GM12878 (cell line): Measurements from ENCODE around the gene DNAJA4. TPM values are rescaled to one million over a fixed set of nuclear protein-coding genes. Genes with fewer than 3 reads are reported as not detected.

ENCODE experiments used
- ATAC-seq: fragments of 200-7000 bp; cut with Tn5 transposase; 3 replicates; pipeline ENCODE4 v1.9.1; 2020; ENCODE audit warnings: mild to moderate bottlenecking, moderate library complexity
- BruUV-seq: library from RNA; stranded (reverse); fragments of 400-500 nt; replicated peaks from 2 replicates; lab custom pipeline; 2021; lab: Mats Ljungman, UMichigan
- CTCF ChIA-PET: fragments of 300-600 bp; sonication (Branson Sonifier 250); formaldehyde crosslinking; extraction: SDS; loops from one replicate; lab custom pipeline; 2021; ENCODE audit warnings: inconsistent platforms; lab: Yijun Ruan, JAX
- POLR2A ChIA-PET: fragments of 350-600 bp; formaldehyde crosslinking; extraction: SDS; loops from one replicate; lab custom pipeline; 2021; ENCODE audit warnings: inconsistent platforms; lab: Charles Lee
- RAD21 ChIA-PET: fragments of 300-600 bp; sonication (Branson Sonifier 250); formaldehyde crosslinking; loops from one replicate; lab custom pipeline; 2023; ENCODE audit warnings: antibody characterized with exemption; ENCODE audit not compliant: unreplicated experiment; lab: Charles Lee
- SMC1A ChIA-PET: fragments of 300-600 bp; sonication (Branson Sonifier 250); formaldehyde crosslinking; loops from one replicate; lab custom pipeline; 2023; ENCODE audit not compliant: unreplicated experiment, uncharacterized antibody; lab: Charles Lee
- DNase-seq: peaks from one replicate; pipeline ENCODE4 v3.0.0-alpha.2; 2011; ENCODE audit warnings: low read depth, low spot score
- FAIRE-seq: peaks from 3 replicates; lab custom pipeline; 2011; peaks lifted over from hg19 to GRCh38; lab: Jason Lieb, UNC
- H2AFZ ChIP-seq: 2 replicates; pipeline ENCODE4 v1.6.0; 2011; ENCODE audit warnings: low read depth, low read length, control low read depth; ENCODE audit not compliant: control insufficient read depth
- H3K27ac ChIP-seq: 2 replicates; pipeline ENCODE4 v1.5.1; 2011; ENCODE audit warnings: control low read depth; ENCODE audit not compliant: control insufficient read depth, insufficient read depth
- H3K27me3 ChIP-seq, 2 experiments: replicated peaks in 1 of 2; 2 replicates each; pipeline versions ENCODE4 v1.6.0 to v1.6.1; 2011; ENCODE audit warnings: low read length in 1 of 2; ENCODE audit not compliant: control insufficient read depth in 2 of 2, insufficient read depth in 2 of 2
- H3K36me3 ChIP-seq, 2 experiments: 2 replicates each; pipeline ENCODE4 v1.5.1; 2011; ENCODE audit warnings: low read length in 1 of 2; ENCODE audit not compliant: control insufficient read depth in 2 of 2, insufficient read depth in 2 of 2
- H3K4me1 ChIP-seq: 2 replicates; pipeline ENCODE4 v1.6.1; 2011; ENCODE audit warnings: mild to moderate bottlenecking, low read length, moderate library complexity, mixed read lengths; ENCODE audit not compliant: control insufficient read depth, insufficient read depth
- H3K4me2 ChIP-seq: 2 replicates; pipeline ENCODE4 v1.6.0; 2011; ENCODE audit warnings: control low read depth; ENCODE audit not compliant: control insufficient read depth, insufficient read depth
- H3K4me3 ChIP-seq: fragments of 200-600 bp; sonication (generic); 2 replicates; pipeline ENCODE4 v1.5.1; 2016
- H3K79me2 ChIP-seq: 2 replicates; pipeline ENCODE4 v1.6.0; 2011; ENCODE audit warnings: low read length; ENCODE audit not compliant: control insufficient read depth, insufficient read depth
- H3K9ac ChIP-seq: 2 replicates; pipeline ENCODE4 v1.8.0; 2011; ENCODE audit warnings: low read length, control low read depth, mixed read lengths; ENCODE audit not compliant: control insufficient read depth, insufficient read depth
- H3K9me3 ChIP-seq: replicated peaks from 3 replicates; pipeline ENCODE4 v1.5.1; 2011; ENCODE audit warnings: mild to moderate bottlenecking, low read length; ENCODE audit not compliant: control insufficient read depth, insufficient read depth
- H4K20me1 ChIP-seq: 2 replicates; pipeline ENCODE4 v1.6.0; 2011; ENCODE audit not compliant: control insufficient read depth, insufficient read depth
- CHD2 ChIP-seq: IDR thresholded peaks from 2 replicates; pipeline ENCODE4 v1.6.1; 2011; ENCODE audit warnings: low read depth, low read length, improper control_type of control experiment, borderline replicate concordance
- CUX1 ChIP-seq: IDR thresholded peaks from 2 replicates; pipeline ENCODE4 v1.6.1; 2012; ENCODE audit warnings: improper control_type of control experiment, low read depth, low read length; ENCODE audit not compliant: insufficient replicate concordance
- IKZF1 ChIP-seq: fragments of 450-650 bp; conservative IDR thresholded peaks from 2 replicates; pipeline ENCODE4 v1.6.1; 2017; ENCODE audit warnings: antibody characterized with exemption, mild to moderate bottlenecking
- MEF2A ChIP-seq: IDR thresholded peaks from 2 replicates; pipeline ENCODE4 v1.6.1; 2011; ENCODE audit warnings: low read depth, mild to moderate bottlenecking, low read length, moderate library complexity; ENCODE audit not compliant: insufficient read depth
- RBBP5 ChIP-seq: fragments of 200-600 bp; sonication (generic); conservative IDR thresholded peaks from 2 replicates; pipeline ENCODE4 v1.6.1; 2016
- RELB ChIP-seq: fragments of 450-650 bp; IDR thresholded peaks from 2 replicates; pipeline ENCODE4 v1.6.1; 2017; ENCODE audit warnings: low read depth, mild to moderate bottlenecking, moderate library complexity
- SRF ChIP-seq, 2 experiments: IDR thresholded peaks; 2 replicates each; pipeline ENCODE4 v1.6.1; 2011; ENCODE audit warnings: low read depth in 2 of 2, low read length in 2 of 2, mild to moderate bottlenecking in 1 of 2, moderate library complexity in 1 of 2
- TCF3 ChIP-seq: IDR thresholded peaks from 2 replicates; pipeline ENCODE4 v1.6.1; 2012; ENCODE audit warnings: low read depth, mild to moderate bottlenecking, low read length, borderline replicate concordance; ENCODE audit not compliant: insufficient read depth
- ZNF207 ChIP-seq: fragments of 450-650 bp; IDR thresholded peaks from 2 replicates; pipeline ENCODE4 v1.6.1; 2014; ENCODE audit warnings: antibody characterized with exemption, mild to moderate bottlenecking, borderline replicate concordance
- ZNF384 ChIP-seq: IDR thresholded peaks from 2 replicates; pipeline ENCODE4 v1.6.1; 2012; ENCODE audit warnings: low read depth, mild to moderate bottlenecking, low read length, improper control_type of control experiment, borderline replicate concordance
- ZNF687 ChIP-seq: fragments of 450-650 bp; IDR thresholded peaks from 2 replicates; pipeline ENCODE4 v1.6.1; 2017; ENCODE audit warnings: mild to moderate bottlenecking, moderate library complexity
- WGBS: methylation state at CpG from one replicate; pipeline ENCODE4 v1.1.6; 2016; ENCODE audit warnings: low lambda C conversion rate; ENCODE audit not compliant: insufficient replicate concordance, insufficient coverage; ENCODE audit errors: missing lambda C conversion rate; 5-methylcytosine and 5-hydroxymethylcytosine counted together
- in situ Hi-C: fragments of 300-500 bp; cut with MboI; formaldehyde crosslinking; loops from 9 replicates; pipeline ENCODE4 v1.14.3; 2018; ENCODE audit warnings: mixed read lengths
- intact Hi-C: fragments of 100-400 bp; cut with micrococcal nuclease; formaldehyde crosslinking; loops from one replicate; pipeline ENCODE4 v1.14.2; 2022; ENCODE audit not compliant: unreplicated experiment
- polyA plus RNA-seq, 11 experiments: library from polyadenylated mRNA; depleted of rRNA in 4 of 11; unstranded in 6 of 11; stranded (reverse) in 5 of 11; fragments of >200 nt; fragmentation: Nextera tagmentation in 4 of 11; fragmentation: Illumina TruSeq in 1 of 11; extraction: Ambion mirVana in 4 of 11; extraction: Trizol in 1 of 11; gene quantifications; 1 replicate in 1 of 11; 2 replicates in 10 of 11; pipeline versions ENCODE4 v1.2.1 to v1.2.3, GENCODE V29; 2011 to 2016; ENCODE audit warnings: inconsistent platforms in 2 of 11, missing spikeins in 2 of 11, low read depth in 1 of 11
- total RNA-seq, 4 experiments: library from RNA; depleted of rRNA in 3 of 4; stranded (reverse); fragments of >200 nt in 3 of 4; fragmentation: Illumina TruSeq in 1 of 4; extraction: Trizol in 1 of 4; gene quantifications; 2 replicates each; pipeline versions ENCODE4 v1.2.1 to v1.2.3, GENCODE V29; 2013 to 2021

DNAJA4 gene
- total and polyA plus RNA-seq, 10 of the 15 experiments (the other 5 are each of a cell fraction or from before 2014, with no cell fraction given), result 0.01 to 10.4 (median 4.1) TPM

GRCh38 chr15:78320183-78320582, 55.8 kb downstream of the DNAJA4 start (continued):
- no peak for TF ChIP-seq ZNF207
- TF ChIP-seq IKZF1, result no peak
- no peak for TF ChIP-seq CHD2
- no peak for TF ChIP-seq CUX1
- TF ChIP-seq RBBP5, result no peak
- no peak for TF ChIP-seq MEF2A

- H3K4me1 ChIP-seq, result no peaks in the 10 kb centered on the region; the same call in 1 of the 2 replicates
- BruUV-seq, result no TSS peak
- no peak overlapping the region for H3K9ac ChIP-seq
- H3K27ac ChIP-seq, result no peak overlapping the region
- no peak overlapping the region for H3K4me3 ChIP-seq
- in situ Hi-C loops (no loop called here), intact Hi-C loops (no loop called here)
- no peak overlapping the region for H3K4me2 ChIP-seq
- H3K36me3 ChIP-seq, result no peaks in the 10 kb centered on the region
- ATAC-seq, result no peak
- CTCF ChIA-PET, result interaction anchor here (0.6 to 1.5 kb wide), 4 partner anchors 10 to 415 kb away, joined by 3 read pairs; no protein-coding TSS in a partner anchor
- RAD21 ChIA-PET, result interaction anchor here (0.7 kb wide), 1 partner anchor 102 kb away, joined by 3 read pairs; no protein-coding TSS in a partner anchor
- WGBS, result 48% methylated on average over 17 of the region's 17 CpGs
- H3K27me3 ChIP-seq, result 0 out of 4 replicates have a peak, but pooled peaks cover 0 to 1% of the 10 kb centered on the region in 2 experiments
- DNase-seq, result no peak
- SMC1A ChIA-PET, result interaction anchor here (1.9 kb wide), 1 partner anchor 13 kb away, joined by 6 read pairs; no protein-coding TSS in a partner anchor
- POLR2A ChIA-PET, result no interaction called here
- no peaks in the 10 kb centered on the region for H3K9me3 ChIP-seq
- H3K79me2 ChIP-seq, result no peaks in the 10 kb centered on the region
- no peaks in the 10 kb centered on the region for H4K20me1 ChIP-seq
- H2AFZ ChIP-seq, result no peak overlapping the region
- FAIRE-seq, result no peak
- TF ChIP-seq SRF (IDR thresholded peaks at IDR 0.05; ENCODE audit: low read depth in 2 of 2, low read length in 2 of 2) (no peak), RELB (no peak), ZNF384 (no peak), ZNF687 (no peak), TCF3 (no peak)
Measured at GRCh38 chr15:78321041-78321570, 56.7 kb downstream of the DNAJA4 start.
